ENCODE measurements around the gene YTHDC1.
"Not testable (repeated sequence)": the region's sequence is repeated elsewhere in the genome, so short reads cannot be mapped to it uniquely, and the experiment has no call there.

Gene YTHDC1

DNA sequence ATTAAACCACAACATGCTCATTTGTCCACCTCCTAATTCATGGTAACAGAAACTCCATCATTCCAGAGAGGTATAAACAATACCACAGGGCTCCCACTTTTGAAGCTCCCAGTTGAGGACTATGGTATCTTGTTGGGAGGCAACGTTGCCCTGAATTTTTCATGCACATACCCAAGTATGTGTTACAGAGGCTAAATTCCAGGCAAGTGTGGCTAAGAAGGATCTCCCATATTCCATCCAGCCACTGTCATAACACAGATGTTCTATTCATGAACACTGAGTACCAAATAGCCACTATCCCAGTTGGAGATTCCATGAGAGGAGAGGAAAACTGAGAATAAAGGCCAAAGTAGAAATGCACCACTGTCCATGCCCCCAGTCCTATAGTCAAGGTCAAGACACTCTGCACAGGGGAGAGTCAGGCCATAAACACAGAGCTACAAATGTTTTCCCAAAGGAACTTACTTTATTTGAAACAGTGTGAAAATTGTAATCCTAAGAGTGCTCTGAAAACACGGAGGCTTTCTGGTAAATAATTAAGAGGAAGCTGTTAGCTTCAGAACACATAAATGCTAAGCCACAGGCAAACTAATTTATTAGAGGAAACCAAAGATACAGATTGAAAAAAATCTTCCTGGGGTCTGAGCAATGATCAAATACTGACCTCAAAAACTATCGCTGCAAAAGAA is 62.0 kb downstream of the YTHDC1 start:
- no peak for DNase-seq

GRCh38 chr4:68283714-68284113 is 66.2 kb downstream of the YTHDC1 start:
- DNase-seq = no peak

GRCh38 chr4:68283095-68283494 is 66.8 kb downstream of the YTHDC1 start:
- no peak for DNase-seq

DNA sequence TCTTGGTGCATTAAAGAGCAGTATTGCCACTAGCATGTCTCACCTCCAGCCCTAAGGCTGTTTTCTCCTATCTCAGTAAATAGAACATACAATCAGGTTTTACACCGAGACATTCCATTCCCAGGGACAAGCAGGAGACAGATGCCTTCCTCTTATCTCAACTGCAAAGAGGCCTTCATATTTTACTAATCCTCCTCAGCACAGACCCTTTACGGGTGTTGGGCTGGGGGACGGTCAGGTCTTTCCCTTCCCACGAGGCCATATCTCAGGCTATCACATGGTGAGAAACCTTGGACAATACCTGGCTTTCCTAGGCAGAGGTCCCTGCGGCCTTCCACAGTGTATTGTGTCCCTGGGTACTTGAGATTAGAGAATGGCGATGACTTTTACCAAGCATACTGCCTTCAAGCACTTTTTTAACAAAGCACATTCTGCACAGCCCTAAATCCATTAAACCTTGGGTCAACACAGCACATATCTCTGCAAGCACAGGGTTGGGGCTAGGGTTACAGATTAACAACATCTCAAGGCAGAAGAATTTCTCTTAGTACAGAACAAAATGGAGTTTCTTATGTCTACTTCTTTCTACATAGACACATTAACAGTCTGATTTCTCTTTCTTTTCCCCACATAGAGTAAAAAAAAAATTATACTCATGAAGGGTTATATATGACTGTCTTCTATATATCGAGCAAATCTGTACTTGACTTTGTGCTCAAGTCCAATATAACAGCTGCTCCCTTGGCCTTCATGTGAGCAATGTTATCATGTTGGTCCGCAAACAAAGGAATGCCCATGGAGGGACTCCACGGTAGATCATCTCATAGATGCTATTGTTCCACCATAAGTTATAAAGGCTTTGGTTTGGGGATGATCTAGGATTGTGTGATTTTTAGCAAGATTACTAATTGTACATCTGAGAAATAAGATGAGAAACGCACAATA is 67.8 kb downstream of the YTHDC1 start:
- DNase-seq = not testable (repeated sequence)

- DNase-seq = no peak
Observed at GRCh38 chr4:68278029-68278428, 71.9 kb downstream of the YTHDC1 start.

DNA sequence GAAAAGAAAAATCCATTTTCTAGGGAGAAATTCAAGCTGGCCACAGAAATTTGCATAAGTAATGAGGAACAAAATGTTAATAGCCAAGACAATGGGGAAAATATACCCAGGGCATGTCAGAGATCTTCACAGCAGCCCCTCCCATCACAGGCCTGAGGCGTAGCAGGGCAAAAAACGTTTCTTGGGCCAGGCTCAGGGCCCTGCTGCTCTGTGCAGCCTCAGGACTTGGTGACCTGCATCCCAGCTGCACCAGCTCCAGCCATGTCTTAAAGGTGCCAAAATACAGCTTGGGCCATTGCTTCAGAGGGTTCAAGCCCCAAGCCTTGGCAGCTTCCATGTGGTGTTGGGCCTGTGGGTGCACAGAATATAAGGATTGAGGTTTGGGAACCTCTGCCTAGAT is 72.3 kb downstream of the YTHDC1 start:
- no peak for DNase-seq

- DNase-seq = no peak
Observed at GRCh38 chr4:68272860-68273259, 77.0 kb downstream of the YTHDC1 start.

- DNase-seq = no peak
Observed at GRCh38 chr4:68272380-68272779, 77.5 kb downstream of the YTHDC1 start.

GRCh38 chr4:68271851-68272357 is 78.0 kb downstream of the YTHDC1 start:
- DNase-seq = no peak

GRCh38 chr4:68267433-68267944 is 82.4 kb downstream of the YTHDC1 start:
- DNase-seq = no peak

GRCh38 chr4:68264875-68265565 is 84.9 kb downstream of the YTHDC1 start:
- DNase-seq = no peak
